ENCODE measurements around the gene GLB1L.

The GLB1L gene

GRCh38 chr2:219221957-219222518, 23.2 kb downstream of the GLB1L start:
- no peak for DNase-seq (ENCODE audit: low spot score)

GRCh38 chr2:219220652-219221402, 24.4 kb downstream of the GLB1L start:
- no peak for DNase-seq (ENCODE audit: low spot score)

GRCh38 chr2:219219784-219220532, 25.3 kb downstream of the GLB1L start:
- no peak for DNase-seq (ENCODE audit: low spot score)

GRCh38 chr2:219218732-219219701, 26.2 kb downstream of the GLB1L start, which contains the start of gene ABCB6:
Gene ABCB6, minus strand, starts transcription at chr2:219218958. Its CDS starts 285 bp downstream, at chr2:219218673.
- DNase-seq (ENCODE audit: low spot score), result peak; percentile 91

GRCh38 chr2:219218217-219218731, 27.0 kb downstream of the GLB1L start:
- DNase-seq (ENCODE audit: low spot score), result peak; percentile 82

- no peak for DNase-seq (ENCODE audit: low spot score)
These were observed 28.7 kb downstream of the GLB1L start for GRCh38 chr2:219216535-219216915.

GRCh38 chr2:219215871-219216534, 29.2 kb downstream of the GLB1L start:
- DNase-seq (ENCODE audit: low spot score), result no peak

GRCh38 chr2:219214786-219215185, 30.5 kb downstream of the GLB1L start:
- DNase-seq (ENCODE audit: low spot score), result no peak

- no peak for DNase-seq (ENCODE audit: low spot score)
These were observed 31.1 kb downstream of the GLB1L start for GRCh38 chr2:219214141-219214540.

GRCh38 chr2:219213486-219214071, 31.7 kb downstream of the GLB1L start:
- no peak for DNase-seq (ENCODE audit: low spot score)

- no peak for DNase-seq (ENCODE audit: low spot score)
These were observed 32.2 kb downstream of the GLB1L start for GRCh38 chr2:219213026-219213415.

- no peak for DNase-seq (ENCODE audit: low spot score)
These were observed 34.3 kb downstream of the GLB1L start for GRCh38 chr2:219210886-219211362.

- no peak for DNase-seq (ENCODE audit: low spot score)
These were observed 34.9 kb downstream of the GLB1L start for GRCh38 chr2:219210196-219210885.

GRCh38 chr2:219209236-219210195, 35.7 kb downstream of the GLB1L start:
- DNase-seq (ENCODE audit: low spot score), result no peak

GRCh38 chr2:219207884-219208740, 37.1 kb downstream of the GLB1L start:
- DNase-seq (ENCODE audit: low spot score), result peak; percentile 39

GRCh38 chr2:219207134-219207883, 37.9 kb downstream of the GLB1L start:
- no peak for DNase-seq (ENCODE audit: low spot score)
